ENCODE measurements around the gene FGB.

Gene FGB

GRCh38 chr4:154549894-154550790 is 12.7 kb upstream of the FGB start, which contains the start of gene PLRG1:
Gene PLRG1 (minus strand): TSS chr4:154550400. CDS start chr4:154550308, 92 bp downstream.
- Histone ChIP-seq H3K4me1 (ENCODE audit: insufficient read depth, low read length) (peaks cover 16% of the 10 kb centered on the region), H3K9me3 (ENCODE audit: low read length) (no peaks in the 10 kb centered on the region), H2AFZ (ENCODE audit: low read depth, low read length) (peak within 1 kb of the TSS; percentile 89), H3K27me3 (ENCODE audit: insufficient read depth, low read length) (no peaks in the 10 kb centered on the region), H3K36me3 (ENCODE audit: insufficient read depth, low read length) (peaks cover 29% of the 10 kb centered on the region), H3K4me3 (ENCODE audit: low read length) (peak within 1 kb of the TSS; percentile 94)

- Histone ChIP-seq H2AFZ (ENCODE audit: low read depth, low read length) (no peak overlapping the region), H3K9me3 (ENCODE audit: low read length) (no peaks in the 10 kb centered on the region), H3K4me3 (ENCODE audit: low read length) (no peak overlapping the region), H3K4me1 (ENCODE audit: insufficient read depth, low read length) (peaks cover 16% of the 10 kb centered on the region), H3K27me3 (ENCODE audit: insufficient read depth, low read length) (no peaks in the 10 kb centered on the region), H3K36me3 (ENCODE audit: insufficient read depth, low read length) (peaks cover 11% of the 10 kb centered on the region)
Measured at GRCh38 chr4:154551872-154552686, 10.7 kb upstream of the FGB start.

- Histone ChIP-seq H3K9me3 (ENCODE audit: low read length) (no peaks in the 10 kb centered on the region), H3K36me3 (ENCODE audit: insufficient read depth, low read length) (no peaks in the 10 kb centered on the region), H2AFZ (ENCODE audit: low read depth, low read length) (no peak overlapping the region), H3K4me1 (ENCODE audit: insufficient read depth, low read length) (no peaks in the 10 kb centered on the region), H3K4me3 (ENCODE audit: low read length) (no peak overlapping the region), H3K27me3 (ENCODE audit: insufficient read depth, low read length) (no peaks in the 10 kb centered on the region)
Measured at GRCh38 chr4:154559141-154559493, 3.7 kb upstream of the FGB start.

GRCh38 chr4:154559494-154560418 is 3.1 kb upstream of the FGB start:
- Histone ChIP-seq H2AFZ (ENCODE audit: low read depth, low read length) (no peak overlapping the region), H3K4me1 (ENCODE audit: insufficient read depth, low read length) (no peaks in the 10 kb centered on the region), H3K4me3 (ENCODE audit: low read length) (no peak overlapping the region), H3K9me3 (ENCODE audit: low read length) (no peaks in the 10 kb centered on the region), H3K36me3 (ENCODE audit: insufficient read depth, low read length) (no peaks in the 10 kb centered on the region), H3K27me3 (ENCODE audit: insufficient read depth, low read length) (no peaks in the 10 kb centered on the region)

GRCh38 chr4:154560419-154560801 is 2.4 kb upstream of the FGB start:
- H3K4me3 ChIP-seq (ENCODE audit: low read length), result no peak overlapping the region
- no peaks in the 10 kb centered on the region for H3K4me1 ChIP-seq (ENCODE audit: insufficient read depth, low read length)
- H2AFZ ChIP-seq (ENCODE audit: low read depth, low read length), result no peak overlapping the region
- H3K27me3 ChIP-seq (ENCODE audit: insufficient read depth, low read length), result no peaks in the 10 kb centered on the region
- H3K9me3 ChIP-seq (ENCODE audit: low read length), result no peaks in the 10 kb centered on the region
- no peaks in the 10 kb centered on the region for H3K36me3 ChIP-seq (ENCODE audit: insufficient read depth, low read length)

- no peaks in the 10 kb centered on the region for H3K27me3 ChIP-seq (ENCODE audit: insufficient read depth, low read length)
- H3K4me3 ChIP-seq (ENCODE audit: low read length), result no peak overlapping the region
Measured at GRCh38 chr4:154560824-154561231, 2.0 kb upstream of the FGB start.

GRCh38 chr4:154564311-154564710 is 1.5 kb downstream of the FGB start:
- Histone ChIP-seq H3K27me3 (ENCODE audit: insufficient read depth, low read length) (no peaks in the 10 kb centered on the region), H3K4me1 (ENCODE audit: insufficient read depth, low read length) (no peaks in the 10 kb centered on the region), H3K9me3 (ENCODE audit: low read length) (no peaks in the 10 kb centered on the region), H3K36me3 (ENCODE audit: insufficient read depth, low read length) (no peaks in the 10 kb centered on the region), H2AFZ (ENCODE audit: low read depth, low read length) (no peak overlapping the region), H3K4me3 (ENCODE audit: low read length) (no peak overlapping the region)

More at GRCh38 chr4:154560824-154561231, 2.0 kb upstream of the FGB start:
- Histone ChIP-seq H3K36me3 (ENCODE audit: insufficient read depth, low read length) (no peaks in the 10 kb centered on the region), H3K9me3 (ENCODE audit: low read length) (no peaks in the 10 kb centered on the region), H2AFZ (ENCODE audit: low read depth, low read length) (no peak overlapping the region), H3K4me1 (ENCODE audit: insufficient read depth, low read length) (no peaks in the 10 kb centered on the region)

- H2AFZ ChIP-seq (ENCODE audit: low read depth, low read length), result no peak overlapping the region
- no peaks in the 10 kb centered on the region for H3K27me3 ChIP-seq (ENCODE audit: insufficient read depth, low read length)
- H3K36me3 ChIP-seq (ENCODE audit: insufficient read depth, low read length), result no peaks in the 10 kb centered on the region
- H3K9me3 ChIP-seq (ENCODE audit: low read length), result no peaks in the 10 kb centered on the region
- no peaks in the 10 kb centered on the region for H3K4me1 ChIP-seq (ENCODE audit: insufficient read depth, low read length)
- H3K4me3 ChIP-seq (ENCODE audit: low read length), result no peak overlapping the region
Measured at GRCh38 chr4:154565704-154566103, 2.9 kb downstream of the FGB start.

GRCh38 chr4:154566639-154567204 is 3.9 kb downstream of the FGB start:
- H3K27me3 ChIP-seq (ENCODE audit: insufficient read depth, low read length), result no peaks in the 10 kb centered on the region
- no peak overlapping the region for H2AFZ ChIP-seq (ENCODE audit: low read depth, low read length)
- H3K36me3 ChIP-seq (ENCODE audit: insufficient read depth, low read length), result no peaks in the 10 kb centered on the region
- H3K4me3 ChIP-seq (ENCODE audit: low read length), result no peak overlapping the region
- H3K4me1 ChIP-seq (ENCODE audit: insufficient read depth, low read length), result no peaks in the 10 kb centered on the region
- H3K9me3 ChIP-seq (ENCODE audit: low read length), result no peaks in the 10 kb centered on the region

- Histone ChIP-seq H3K4me3 (ENCODE audit: low read length) (no peak overlapping the region), H3K9me3 (ENCODE audit: low read length) (no peaks in the 10 kb centered on the region), H2AFZ (ENCODE audit: low read depth, low read length) (no peak overlapping the region), H3K27me3 (ENCODE audit: insufficient read depth, low read length) (no peaks in the 10 kb centered on the region), H3K36me3 (ENCODE audit: insufficient read depth, low read length) (no peaks in the 10 kb centered on the region), H3K4me1 (ENCODE audit: insufficient read depth, low read length) (no peaks in the 10 kb centered on the region)
Measured at GRCh38 chr4:154569028-154569427, 6.2 kb downstream of the FGB start.

GRCh38 chr4:154569584-154569983 is 6.8 kb downstream of the FGB start:
- H3K4me3 ChIP-seq (ENCODE audit: low read length), result no peak overlapping the region
- no peaks in the 10 kb centered on the region for H3K27me3 ChIP-seq (ENCODE audit: insufficient read depth, low read length)
- no peaks in the 10 kb centered on the region for H3K9me3 ChIP-seq (ENCODE audit: low read length)

GRCh38 chr4:154573190-154573870 is 10.5 kb downstream of the FGB start:
- Histone ChIP-seq H3K4me1 (ENCODE audit: insufficient read depth, low read length) (no peaks in the 10 kb centered on the region), H3K9me3 (ENCODE audit: low read length) (no peaks in the 10 kb centered on the region), H3K4me3 (ENCODE audit: low read length) (no peak overlapping the region)

More at GRCh38 chr4:154569584-154569983, 6.8 kb downstream of the FGB start:
- Histone ChIP-seq H3K4me1 (ENCODE audit: insufficient read depth, low read length) (no peaks in the 10 kb centered on the region), H3K36me3 (ENCODE audit: insufficient read depth, low read length) (no peaks in the 10 kb centered on the region), H2AFZ (ENCODE audit: low read depth, low read length) (no peak overlapping the region)

More at GRCh38 chr4:154573190-154573870, 10.5 kb downstream of the FGB start:
- Histone ChIP-seq H3K36me3 (ENCODE audit: insufficient read depth, low read length) (no peaks in the 10 kb centered on the region), H3K27me3 (ENCODE audit: insufficient read depth, low read length) (no peaks in the 10 kb centered on the region), H2AFZ (ENCODE audit: low read depth, low read length) (no peak overlapping the region)

Measured in neuron (in vitro differentiated cells).